Measurements from ENCODE around the gene ITPK1. TPM values are rescaled to one million over a fixed set of nuclear protein-coding genes. Genes with fewer than 3 reads are reported as not detected.
"Not testable (repeated sequence)": the region's sequence is repeated elsewhere in the genome, so short reads cannot be mapped to it uniquely, and the experiment has no call there.

Gene ITPK1
- total RNA-seq, 2 experiments from 2014 or later: 63.7 to 71.0 TPM

DNA sequence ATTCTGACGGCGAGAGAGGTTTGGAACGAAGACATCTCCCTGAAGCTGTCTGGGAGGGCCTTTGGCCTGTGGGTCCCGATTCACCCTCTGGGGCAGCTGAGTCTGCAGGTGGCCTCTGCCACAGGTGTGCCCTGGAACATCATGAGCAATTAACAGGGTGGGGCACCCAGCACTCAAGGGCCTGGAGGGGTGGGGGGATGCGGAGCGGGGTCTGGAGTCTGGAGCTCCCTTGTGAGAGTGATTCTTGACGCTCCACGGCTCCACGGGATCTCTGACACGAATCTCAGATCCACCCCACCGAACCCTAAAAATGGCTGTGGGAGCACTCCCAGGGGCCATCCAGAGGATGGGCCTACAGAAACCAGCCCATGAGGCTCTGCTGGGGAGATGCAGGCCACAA, 8.3 kb downstream of the ITPK1 start:
- no peaks in the 10 kb centered on the region for H3K9me3 Mint-ChIP-seq
- H3K4me3 Mint-ChIP-seq: no peak overlapping the region
- H3K27me3 Mint-ChIP-seq: no peaks in the 10 kb centered on the region
- H3K36me3 Mint-ChIP-seq (ENCODE audit: low read depth): peaks cover 4% of the 10 kb centered on the region
- peaks cover 62% of the 10 kb centered on the region for H3K4me1 Mint-ChIP-seq
- ChIA-PET CTCF (interaction anchor here (1.0 to 2.0 kb wide), 2 partner anchors 10 to 100 kb away, joined by 3 to 9 read pairs; no protein-coding TSS in a partner anchor), POLR2A (no interaction called here)
- peak overlapping the region; percentile 51 for H3K27ac Mint-ChIP-seq
- DNase-seq: no peak

DNA sequence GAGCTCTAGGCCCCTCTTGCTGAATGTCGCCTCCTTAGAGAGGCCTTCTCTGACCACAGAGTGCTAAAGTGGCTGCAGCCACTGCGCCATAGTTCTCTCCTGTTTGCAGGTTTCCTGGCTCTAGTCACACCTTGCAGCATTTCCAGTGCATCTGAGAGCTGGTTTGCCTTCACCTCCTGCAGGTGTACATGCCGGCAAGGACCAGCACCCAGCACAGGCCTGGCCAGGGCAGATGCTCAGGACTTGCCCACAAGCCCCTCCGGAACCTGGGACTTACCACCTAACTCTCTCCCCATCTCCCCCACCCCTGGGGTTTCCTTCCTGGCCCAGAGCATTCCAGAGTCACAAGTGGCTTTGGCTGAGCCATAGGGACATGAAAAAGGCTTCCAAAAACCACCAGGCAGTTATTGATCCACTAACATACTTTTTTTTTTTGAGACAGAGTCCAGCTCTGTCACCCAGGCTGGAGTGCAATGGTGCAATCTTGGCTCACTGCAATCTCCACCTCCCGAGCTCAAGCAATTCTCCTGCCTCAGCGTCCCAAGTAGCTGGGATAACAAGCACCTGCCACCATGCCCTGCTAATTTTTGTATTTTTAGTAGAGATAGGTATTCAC, 9.1 kb downstream of the ITPK1 start:
- Mint-ChIP-seq H3K36me3 (ENCODE audit: low read depth) (peaks cover 4% of the 10 kb centered on the region), H3K4me1 (peaks cover 63% of the 10 kb centered on the region), H3K27ac (peak overlapping the region; percentile 15), H3K4me3 (no peak overlapping the region), H3K9me3 (no peaks in the 10 kb centered on the region), H3K27me3 (no peaks in the 10 kb centered on the region)
- POLR2A ChIA-PET: no interaction called here
- CTCF ChIA-PET: interaction anchor here (1.0 to 2.0 kb wide), 2 partner anchors 10 to 101 kb away, joined by 3 to 9 read pairs; no protein-coding TSS in a partner anchor
- DNase-seq: no peak

DNA sequence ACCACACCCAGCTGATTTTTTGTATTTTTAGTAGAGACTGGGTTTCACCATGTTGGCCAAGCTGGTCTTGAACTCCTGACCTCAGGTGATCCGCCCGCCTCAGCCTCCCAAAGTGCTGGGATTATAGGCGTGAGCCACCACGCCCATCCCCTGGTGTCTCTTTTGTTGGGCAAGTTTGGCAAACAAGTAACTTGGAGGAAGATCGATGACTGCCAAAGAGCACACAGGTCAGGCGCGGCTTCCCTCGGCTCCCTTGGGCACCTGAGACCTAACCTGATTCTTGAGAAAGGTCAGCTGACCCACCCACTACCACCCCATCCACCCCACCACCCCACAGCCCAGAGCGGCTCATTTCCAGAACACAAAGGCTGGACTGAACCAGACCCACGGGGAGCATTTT, 9.9 kb downstream of the ITPK1 start:
- DNase-seq; H3K36me3 Mint-ChIP-seq (ENCODE audit: low read depth); H3K27me3 Mint-ChIP-seq; H3K9me3 Mint-ChIP-seq; POLR2A ChIA-PET; H3K4me3 Mint-ChIP-seq: not testable (repeated sequence)
- Mint-ChIP-seq H3K4me1 (peaks cover 67% of the 10 kb centered on the region), H3K27ac (peak overlapping the region; percentile 75)
- CTCF ChIA-PET: interaction anchor here (2.0 to 7.8 kb wide), 2 partner anchors 9 to 11 kb away, joined by 9 to 68 read pairs; partner anchors contain the start of gene ITPK1

DNA sequence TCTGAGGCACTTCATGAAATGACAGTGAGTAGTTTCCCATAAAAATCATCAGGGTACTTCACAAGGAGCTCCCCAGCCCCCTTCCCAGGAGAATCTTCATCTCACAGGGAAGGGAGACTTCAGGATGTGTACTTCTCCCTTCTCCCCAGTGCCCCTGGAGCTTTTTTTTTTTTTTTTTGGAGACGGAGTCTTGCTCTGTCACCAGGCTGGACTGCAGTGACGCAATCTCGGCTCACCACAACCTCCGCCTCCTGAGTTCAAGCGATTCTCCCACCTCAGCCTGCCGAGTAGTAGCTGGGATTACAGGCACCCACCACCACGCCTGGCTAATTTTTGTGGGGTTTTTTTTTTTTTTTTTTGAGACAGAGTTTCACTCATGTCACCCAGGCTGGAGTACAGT, 10.4 kb downstream of the ITPK1 start:
- H3K36me3 Mint-ChIP-seq (ENCODE audit: low read depth): peaks cover 4% of the 10 kb centered on the region
- ChIA-PET CTCF (interaction anchor here (1.9 to 7.8 kb wide), 2 partner anchors 10 to 14 kb away, joined by 12 to 68 read pairs; partner anchors contain the start of gene ITPK1), POLR2A (no interaction called here)
- DNase-seq: no peak
- peak overlapping the region; percentile 98 for H3K27ac Mint-ChIP-seq
- H3K4me3 Mint-ChIP-seq: no peak overlapping the region
- no peaks in the 10 kb centered on the region for H3K9me3 Mint-ChIP-seq
- H3K4me1 Mint-ChIP-seq: peaks cover 72% of the 10 kb centered on the region
- no peaks in the 10 kb centered on the region for H3K27me3 Mint-ChIP-seq

DNA sequence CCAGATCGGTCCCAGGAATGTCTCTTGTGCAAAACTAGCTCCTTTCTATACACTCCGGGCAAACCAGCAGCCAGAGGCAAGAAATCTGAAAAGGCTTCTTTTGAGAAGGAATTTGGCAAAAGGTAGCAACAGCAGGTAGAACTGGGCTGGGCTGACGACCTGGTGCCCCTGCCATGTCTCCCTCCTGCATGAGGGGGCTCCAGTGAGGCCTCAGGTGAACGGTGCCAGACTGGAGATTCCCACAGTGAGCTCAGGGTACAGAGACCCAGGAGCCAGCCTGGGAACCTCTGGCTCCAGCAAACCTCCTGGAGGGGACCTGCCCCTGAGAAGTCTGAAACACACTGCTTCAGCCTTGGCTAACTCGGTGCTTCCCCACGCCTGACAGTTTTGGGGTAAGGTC, 10.8 kb downstream of the ITPK1 start:
- Mint-ChIP-seq H3K27ac (peak overlapping the region; percentile 98), H3K36me3 (ENCODE audit: low read depth) (peaks cover 4% of the 10 kb centered on the region), H3K4me3 (no peak overlapping the region), H3K4me1 (peaks cover 68% of the 10 kb centered on the region), H3K27me3 (no peaks in the 10 kb centered on the region), H3K9me3 (no peaks in the 10 kb centered on the region)
- no peak for DNase-seq
- ChIA-PET CTCF (interaction anchor here (0.5 to 7.8 kb wide), 6 partner anchors 10 to 835 kb away, joined by 3 to 68 read pairs (median 4); partner anchors contain the start of gene ITPK1), POLR2A (no interaction called here)

DNA sequence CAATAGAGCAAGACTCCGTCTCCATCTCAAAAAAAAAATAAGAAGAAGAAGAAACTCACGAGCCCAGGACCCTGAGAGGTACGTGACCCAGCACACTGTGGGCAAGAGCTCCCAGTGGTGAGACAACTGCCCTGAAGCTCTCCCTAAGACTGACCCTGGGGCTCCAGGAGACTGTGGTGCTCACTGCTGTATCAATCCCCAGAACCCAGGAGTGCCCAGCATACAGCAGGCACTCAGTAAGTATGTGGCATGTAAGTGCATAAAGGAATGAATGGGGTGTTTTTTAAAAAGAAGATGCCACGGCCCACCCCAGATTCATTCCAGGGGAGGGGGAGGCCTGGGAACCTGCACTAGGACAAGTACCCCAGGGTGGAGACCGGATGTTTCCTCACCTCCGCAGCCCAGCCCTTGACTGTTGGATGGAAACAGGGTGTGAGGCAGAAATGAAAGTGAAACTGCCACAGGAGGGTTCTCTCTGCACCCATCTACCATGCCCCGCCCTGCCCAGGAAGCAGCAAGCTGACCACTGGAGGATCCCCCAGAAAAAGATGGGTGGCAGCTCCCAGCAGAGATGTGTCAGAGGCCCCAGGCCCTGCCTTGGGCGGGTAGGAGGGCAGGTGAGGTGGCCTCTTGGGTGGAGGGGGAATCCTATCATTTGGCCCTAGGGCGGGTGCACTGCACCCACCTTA, 12.2 kb downstream of the ITPK1 start:
- peaks cover 63% of the 10 kb centered on the region for H3K4me1 Mint-ChIP-seq
- H3K9me3 Mint-ChIP-seq: no peaks in the 10 kb centered on the region
- POLR2A ChIA-PET: no interaction called here
- peaks cover 4% of the 10 kb centered on the region for H3K36me3 Mint-ChIP-seq (ENCODE audit: low read depth)
- peak overlapping the region; percentile 98 for H3K27ac Mint-ChIP-seq
- peak overlapping the region; percentile 71 for H3K4me3 Mint-ChIP-seq
- H3K27me3 Mint-ChIP-seq: no peaks in the 10 kb centered on the region
- CTCF ChIA-PET: interaction anchor here (0.6 to 7.8 kb wide), 3 partner anchors 12 to 130 kb away, joined by 3 to 68 read pairs (median 12); partner anchors contain the start of gene ITPK1
- peak; percentile 90 for DNase-seq

DNA sequence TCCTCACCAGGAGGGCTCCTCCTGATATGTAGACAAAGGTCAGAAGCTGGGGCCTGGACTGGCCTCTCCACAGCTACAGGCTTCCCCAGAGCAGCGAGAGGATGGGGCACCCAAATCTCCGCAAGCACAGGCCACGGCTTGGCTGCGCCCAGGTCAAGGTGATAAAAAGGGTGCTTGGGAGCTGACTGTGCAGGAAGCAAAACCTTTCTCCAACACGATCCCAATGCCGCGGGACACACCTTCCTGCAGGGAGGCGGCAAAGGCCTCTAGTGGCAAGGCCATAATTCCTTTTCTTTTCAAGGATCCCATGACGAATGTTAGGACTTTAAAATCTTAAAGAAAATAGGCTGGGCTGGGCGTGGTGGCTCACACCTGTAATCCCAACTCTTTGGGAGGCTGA, 13.6 kb downstream of the ITPK1 start:
- DNase-seq: no peak
- peaks cover 4% of the 10 kb centered on the region for H3K36me3 Mint-ChIP-seq (ENCODE audit: low read depth)
- CTCF ChIA-PET: interaction anchor here (1.7 to 7.8 kb wide), 2 partner anchors 10 to 13 kb away, joined by 4 to 68 read pairs; partner anchors contain the start of gene ITPK1
- POLR2A ChIA-PET: no interaction called here
- no peaks in the 10 kb centered on the region for H3K27me3 Mint-ChIP-seq
- peak overlapping the region; percentile 98 for H3K27ac Mint-ChIP-seq
- peaks cover 58% of the 10 kb centered on the region for H3K4me1 Mint-ChIP-seq
- H3K4me3 Mint-ChIP-seq: no peak overlapping the region
- no peaks in the 10 kb centered on the region for H3K9me3 Mint-ChIP-seq

DNA sequence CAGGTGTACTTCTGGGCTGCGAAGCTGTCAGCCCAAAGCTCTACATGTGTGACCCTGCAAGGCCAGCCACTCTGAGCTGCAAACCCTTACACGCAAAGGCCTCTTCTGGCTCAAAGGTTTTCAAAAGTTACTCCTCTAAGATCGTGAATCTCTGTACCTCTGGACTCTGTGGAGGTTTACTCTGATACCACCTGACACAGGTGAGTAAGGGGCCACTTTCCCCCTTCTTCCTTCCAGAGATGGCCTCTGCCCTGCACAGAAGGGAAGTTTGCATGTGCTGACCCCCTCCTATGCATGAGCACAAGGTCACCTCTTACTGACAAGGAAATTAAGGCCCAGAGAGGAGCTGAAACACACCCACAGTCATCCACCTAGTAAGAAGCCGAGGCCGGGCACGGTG, 14.5 kb downstream of the ITPK1 start:
- Mint-ChIP-seq H3K27me3 (no peaks in the 10 kb centered on the region), H3K4me1 (peaks cover 53% of the 10 kb centered on the region), H3K27ac (peak overlapping the region; percentile 61), H3K4me3 (no peak overlapping the region), H3K9me3 (no peaks in the 10 kb centered on the region), H3K36me3 (ENCODE audit: low read depth) (peaks cover 4% of the 10 kb centered on the region)
- no peak for DNase-seq
- POLR2A ChIA-PET: no interaction called here
- CTCF ChIA-PET: interaction anchor here (1.7 to 7.8 kb wide), 2 partner anchors 9 to 14 kb away, joined by 4 to 68 read pairs; partner anchors contain the start of gene ITPK1

DNA sequence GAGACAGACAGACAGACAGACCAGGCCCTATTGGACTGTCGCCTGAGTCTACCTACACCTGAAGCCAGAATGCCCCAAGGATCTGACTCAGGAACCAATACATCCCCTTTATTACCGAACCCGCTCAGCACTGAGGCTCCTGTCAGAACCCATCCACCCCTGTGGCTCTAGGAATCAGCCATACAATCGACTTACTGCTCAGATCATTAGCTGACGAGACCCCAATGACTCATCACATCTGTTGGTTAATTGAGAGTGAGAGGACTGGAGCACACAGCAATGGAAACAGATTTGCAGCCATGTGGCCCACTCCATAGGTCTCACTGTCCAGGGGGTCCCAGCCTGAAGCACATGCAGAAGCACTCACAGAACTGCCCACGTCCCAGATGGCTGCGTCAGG, 15.2 kb downstream of the ITPK1 start:
- Mint-ChIP-seq H3K27ac (peak overlapping the region; percentile 60), H3K4me1 (peaks cover 50% of the 10 kb centered on the region), H3K9me3 (no peaks in the 10 kb centered on the region), H3K27me3 (no peaks in the 10 kb centered on the region), H3K36me3 (ENCODE audit: low read depth) (peaks cover 4% of the 10 kb centered on the region), H3K4me3 (no peak overlapping the region)
- DNase-seq: no peak
- ChIA-PET CTCF (interaction anchor here (1.7 to 7.8 kb wide), 2 partner anchors 9 to 15 kb away, joined by 4 to 68 read pairs; partner anchors contain the start of gene ITPK1), POLR2A (no interaction called here)

DNA sequence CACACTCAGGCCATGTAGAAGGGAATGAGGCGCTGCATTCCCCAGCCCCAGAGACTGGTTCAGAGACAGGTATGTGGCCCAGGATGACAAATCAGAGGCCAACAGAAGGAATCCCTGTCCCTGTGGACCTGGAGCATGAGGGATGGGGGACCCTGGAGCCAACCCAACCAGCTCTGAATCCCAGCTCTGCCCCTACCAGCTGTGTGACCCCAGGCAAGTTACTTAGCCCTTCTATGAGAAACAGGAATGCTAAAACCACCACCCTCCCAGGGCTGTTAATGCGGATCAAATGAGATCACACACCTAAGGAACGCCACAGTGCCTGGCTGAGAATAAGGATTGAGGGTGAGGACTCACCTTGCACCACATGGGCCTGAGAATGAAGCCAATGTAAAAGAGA, 15.6 kb downstream of the ITPK1 start:
- peaks cover 4% of the 10 kb centered on the region for H3K36me3 Mint-ChIP-seq (ENCODE audit: low read depth)
- no peaks in the 10 kb centered on the region for H3K9me3 Mint-ChIP-seq
- H3K4me3 Mint-ChIP-seq: no peak overlapping the region
- peaks cover 47% of the 10 kb centered on the region for H3K4me1 Mint-ChIP-seq
- H3K27ac Mint-ChIP-seq: peak overlapping the region; percentile 78
- ChIA-PET CTCF (interaction anchor here (7.8 kb wide), 1 partner anchor 15 kb away, joined by 68 read pairs; the partner anchor contains the start of gene ITPK1), POLR2A (no interaction called here)
- H3K27me3 Mint-ChIP-seq: no peaks in the 10 kb centered on the region
- DNase-seq: no peak

DNA sequence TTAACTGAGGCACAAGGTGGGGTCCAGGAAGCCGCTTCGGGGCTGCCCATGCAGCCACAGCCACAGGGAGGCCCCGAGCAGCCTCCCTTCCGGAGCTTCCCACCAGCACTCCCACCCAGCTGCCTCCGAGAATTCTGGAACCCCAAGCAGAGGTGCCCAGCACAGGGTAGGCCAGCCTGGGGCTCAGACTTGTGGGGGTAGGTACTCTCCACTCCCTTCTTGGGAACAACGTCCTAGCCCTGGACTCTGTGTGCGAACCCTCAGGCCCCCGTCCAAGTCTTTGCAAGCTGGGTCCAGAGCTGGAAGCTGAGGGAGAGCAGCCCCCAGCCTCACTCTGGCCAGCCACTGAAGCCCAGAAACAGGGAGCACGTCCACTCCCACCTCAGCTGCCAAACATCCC, 16.1 kb downstream of the ITPK1 start:
- peaks cover 4% of the 10 kb centered on the region for H3K36me3 Mint-ChIP-seq (ENCODE audit: low read depth)
- no peak overlapping the region for H3K4me3 Mint-ChIP-seq
- peaks cover 43% of the 10 kb centered on the region for H3K4me1 Mint-ChIP-seq
- ChIA-PET POLR2A (no interaction called here), CTCF (interaction anchor here (1.2 to 7.8 kb wide), 2 partner anchors 16 to 40 kb away, joined by 3 to 68 read pairs; partner anchors contain the start of gene ITPK1)
- H3K27me3 Mint-ChIP-seq: no peaks in the 10 kb centered on the region
- peak overlapping the region; percentile 78 for H3K27ac Mint-ChIP-seq
- DNase-seq: no peak
- H3K9me3 Mint-ChIP-seq: no peaks in the 10 kb centered on the region

DNA sequence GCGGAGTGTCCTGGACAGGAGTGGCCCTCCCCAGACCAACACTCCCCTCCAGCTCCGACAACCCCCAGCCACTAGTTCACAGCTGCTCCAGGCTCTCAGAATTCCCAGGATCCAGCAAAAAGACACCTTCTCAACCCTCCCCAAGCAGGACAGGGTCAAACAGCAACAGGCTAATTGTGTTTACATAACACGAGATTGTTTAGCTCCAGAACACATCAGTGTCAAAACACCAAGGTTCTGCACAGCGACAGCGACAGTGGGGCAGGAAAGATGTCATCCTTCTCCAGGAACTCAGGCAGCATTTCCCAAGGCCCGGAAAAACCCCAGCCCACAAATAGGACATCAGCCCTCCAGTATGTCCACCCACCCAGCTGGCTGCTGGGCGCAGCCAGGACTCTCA, 16.5 kb downstream of the ITPK1 start:
- Mint-ChIP-seq H3K4me1 (peaks cover 38% of the 10 kb centered on the region), H3K27me3 (no peaks in the 10 kb centered on the region), H3K36me3 (ENCODE audit: low read depth) (peaks cover 4% of the 10 kb centered on the region), H3K27ac (no peak overlapping the region), H3K4me3 (no peak overlapping the region), H3K9me3 (no peaks in the 10 kb centered on the region)
- CTCF ChIA-PET: interaction anchor here (1.2 to 7.8 kb wide), 2 partner anchors 16 to 39 kb away, joined by 3 to 68 read pairs; partner anchors contain the start of gene ITPK1
- POLR2A ChIA-PET: no interaction called here
- no peak for DNase-seq

Data from activated CD4-positive, alpha-beta T cell treated with anti-CD3 and anti-CD28 coated beads, Interleukin-2, amount 10 ng/mL, durations not matched to agents 7 days and 5 days (primary cell).